PFSK-1 (cell line): ENCODE results near the gene PDYN.

Source experiments
- FOXP2 ChIP-seq: optimal IDR thresholded peaks from 2 replicates; pipeline ENCODE3; 2011; ENCODE audit warnings: borderline replicate concordance, control low read depth, inconsistent platforms; ENCODE audit not compliant: insufficient read depth; ENCODE audit errors: extremely low read length, extremely low read depth
- POLR2AphosphoS5 ChIP-seq: IDR thresholded peaks from 2 replicates; pipeline ENCODE4 v1.6.1; 2012; ENCODE audit warnings: low read depth, mild to moderate bottlenecking, control low read depth, low read length, moderate library complexity
- REST ChIP-seq, 2 experiments: IDR thresholded peaks; 2 replicates each; pipeline versions ENCODE4 v1.6.1 to v1.8.0; 2011 to 2012; ENCODE audit warnings: low read depth in 2 of 2, low read length in 2 of 2, control low read depth in 1 of 2, inconsistent platforms in 1 of 2, mild to moderate bottlenecking in 1 of 2, moderate library complexity in 1 of 2; ENCODE audit not compliant: insufficient read depth in 1 of 2
- SIN3A ChIP-seq: IDR thresholded peaks from 2 replicates; pipeline ENCODE4 v1.6.1; 2012; ENCODE audit warnings: mild to moderate bottlenecking, low read length, moderate library complexity, borderline replicate concordance; ENCODE audit not compliant: insufficient read depth
- TAF1 ChIP-seq: IDR thresholded peaks from 2 replicates; pipeline ENCODE4 v1.6.1; 2012; ENCODE audit warnings: low read length, control low read depth, borderline replicate concordance; ENCODE audit not compliant: insufficient read depth

The PDYN gene

GRCh38 chr20:1942061-1942460, 51.8 kb downstream of the PDYN start:
- TF ChIP-seq POLR2AphosphoS5, result no peak
- TF ChIP-seq FOXP2, result no peak
- TF ChIP-seq SIN3A, result no peak
- no peak for TF ChIP-seq TAF1
- no peak for TF ChIP-seq REST (IDR thresholded peaks at IDR 0.05; ENCODE audit: insufficient read depth in 1 of 2, low read depth in 2 of 2, low read length in 2 of 2)

GRCh38 chr20:1941226-1941625, 52.6 kb downstream of the PDYN start:
- TF ChIP-seq REST (IDR thresholded peaks at IDR 0.05; ENCODE audit: insufficient read depth in 1 of 2, low read depth in 2 of 2, low read length in 2 of 2) (no peak), SIN3A (no peak), POLR2AphosphoS5 (no peak), FOXP2 (no peak), TAF1 (no peak)

- TF ChIP-seq REST (IDR thresholded peaks at IDR 0.05; ENCODE audit: insufficient read depth in 1 of 2, low read depth in 2 of 2, low read length in 2 of 2) (no peak), FOXP2 (no peak), SIN3A (no peak), TAF1 (no peak)
These were observed 53.3 kb downstream of the PDYN start for GRCh38 chr20:1940581-1940980.

GRCh38 chr20:1939270-1939595, 54.6 kb downstream of the PDYN start:
- TF ChIP-seq SIN3A (no peak), TAF1 (no peak), POLR2AphosphoS5 (no peak), REST (IDR thresholded peaks at IDR 0.05; ENCODE audit: insufficient read depth in 1 of 2, low read depth in 2 of 2, low read length in 2 of 2) (no peak), FOXP2 (no peak)

GRCh38 chr20:1938464-1939269, 55.2 kb downstream of the PDYN start:
- TF ChIP-seq FOXP2 (no peak), TAF1 (no peak), REST (IDR thresholded peaks at IDR 0.05; ENCODE audit: insufficient read depth in 1 of 2, low read depth in 2 of 2, low read length in 2 of 2) (no peak), SIN3A (no peak), POLR2AphosphoS5 (no peak)
